Measurements from ENCODE around the gene COMMD4.
"Not testable (repeated sequence)": the region's sequence is repeated elsewhere in the genome, so short reads cannot be mapped to it uniquely, and the experiment has no call there.

Gene COMMD4

GRCh38 chr15:75309711-75310110 lies 26.2 kb upstream of the COMMD4 start:
- H3K4me3 ChIP-seq (replicated peaks; ENCODE audit: low read depth, low read length): no peak overlapping the region
- no peak for TF ChIP-seq CTCF (IDR thresholded peaks at IDR 0.05; ENCODE audit: low read length, missing control alignments)
- peak; percentile 20 for DNase-seq (ENCODE audit: low read depth)

GRCh38 chr15:75312548-75312947 lies 23.3 kb upstream of the COMMD4 start:
- H3K4me3 ChIP-seq (replicated peaks; ENCODE audit: low read depth, low read length): not testable (repeated sequence)
- peak; percentile 13 for DNase-seq (ENCODE audit: low read depth)

GRCh38 chr15:75313116-75313845 lies 22.6 kb upstream of the COMMD4 start:
- H3K4me3 ChIP-seq (replicated peaks; ENCODE audit: low read depth, low read length): no peak overlapping the region
- TF ChIP-seq CTCF (IDR thresholded peaks at IDR 0.05; ENCODE audit: low read length, missing control alignments): no peak
- DNase-seq (ENCODE audit: low read depth): no peak

DNA sequence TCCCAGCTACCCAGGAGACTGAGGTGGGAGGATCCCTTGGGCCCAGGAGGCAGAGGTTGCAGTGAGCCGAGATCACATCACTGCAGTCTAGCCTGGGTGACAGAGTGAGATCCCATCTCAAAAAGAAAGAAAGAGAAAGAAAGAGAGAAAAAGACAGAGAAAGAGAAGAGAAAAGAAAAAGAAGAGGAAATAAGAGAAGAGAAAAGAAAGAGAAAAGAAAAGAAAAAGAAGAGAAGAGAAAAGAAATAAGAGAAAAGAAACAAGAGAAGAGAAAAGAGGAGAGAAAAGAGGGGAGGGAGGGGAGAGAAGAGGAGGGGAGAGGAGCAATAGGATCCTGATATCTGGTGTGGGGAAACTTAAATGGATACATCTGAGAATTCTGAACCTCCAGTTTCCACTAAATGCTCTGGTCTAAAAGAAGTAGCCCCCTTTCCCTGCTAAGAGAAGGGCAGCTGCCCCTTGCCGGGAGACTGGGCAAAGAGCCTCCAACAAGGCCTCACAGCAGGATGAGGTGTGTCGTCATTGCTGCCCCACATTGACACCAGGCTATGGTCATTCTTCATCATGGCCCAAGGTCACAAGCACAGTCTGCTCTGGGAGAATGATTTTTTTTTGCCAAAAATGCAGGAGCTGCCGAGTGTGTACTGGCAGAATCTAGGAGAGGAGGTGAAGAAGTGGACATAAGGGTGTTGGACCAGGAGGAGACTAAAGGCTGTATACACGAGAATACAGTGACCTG lies 21.1 kb upstream of the COMMD4 start:
- no peak overlapping the region for H3K4me3 ChIP-seq (replicated peaks; ENCODE audit: low read depth, low read length)
- no peak for DNase-seq (ENCODE audit: low read depth)
- TF ChIP-seq CTCF (IDR thresholded peaks at IDR 0.05; ENCODE audit: low read length, missing control alignments): no peak

GRCh38 chr15:75319231-75319897 lies 16.5 kb upstream of the COMMD4 start:
- H3K4me3 ChIP-seq (replicated peaks; ENCODE audit: low read depth, low read length): not testable (repeated sequence)
- DNase-seq (ENCODE audit: low read depth): peak; percentile 18

DNA sequence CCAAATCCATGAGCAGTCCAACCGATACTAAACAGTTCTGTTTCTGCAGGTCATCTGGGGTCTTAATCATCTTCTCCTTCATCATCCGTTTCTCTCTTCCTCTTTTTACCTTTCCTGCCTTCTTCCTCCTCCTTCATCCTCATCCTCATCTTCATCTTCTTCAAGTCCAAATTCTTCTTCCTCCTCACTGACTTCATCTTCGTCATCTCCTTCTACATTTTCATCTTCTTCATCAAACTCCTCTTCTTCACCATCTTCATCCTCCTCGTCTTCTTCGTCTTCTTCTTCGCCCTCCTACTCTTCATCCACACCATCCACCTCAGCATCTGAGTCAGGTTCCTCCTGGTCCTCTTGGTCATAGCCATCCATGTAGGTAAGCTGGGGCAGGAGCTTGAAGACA lies 14.2 kb upstream of the COMMD4 start:
- H3K4me3 ChIP-seq (replicated peaks; ENCODE audit: low read depth, low read length): no peak overlapping the region
- no peak for TF ChIP-seq CTCF (IDR thresholded peaks at IDR 0.05; ENCODE audit: low read length, missing control alignments)
- no peak for DNase-seq (ENCODE audit: low read depth)

- TF ChIP-seq CTCF (IDR thresholded peaks at IDR 0.05; ENCODE audit: low read length, missing control alignments): no peak
- no peak overlapping the region for H3K4me3 ChIP-seq (replicated peaks; ENCODE audit: low read depth, low read length)
- DNase-seq (ENCODE audit: low read depth): no peak
Observed at GRCh38 chr15:75325922-75326321, 9.9 kb upstream of the COMMD4 start.
